Fibroblast of mammary gland (primary cell): ENCODE data around the gene TMEM214.

Experiments used
- DNase-seq: peaks from one replicate; pipeline ENCODE4 v3.0.0-alpha.2; 2010; ENCODE audit warnings: low read depth
- H3K4me3 ChIP-seq: 2 replicates; pipeline ENCODE4 v1.5.1; 2011; ENCODE audit warnings: low read depth, mild to moderate bottlenecking, low read length, moderate library complexity; ENCODE audit not compliant: control insufficient read depth
- TF ChIP-seq, protein P1 (sequence below): conservative IDR thresholded peaks from 2 replicates; pipeline ENCODE4 v1.5.1; 2011; ENCODE audit warnings: low read depth, low read length, inconsistent platforms; ENCODE audit not compliant: control insufficient read depth, insufficient read depth

Gene TMEM214

DNA sequence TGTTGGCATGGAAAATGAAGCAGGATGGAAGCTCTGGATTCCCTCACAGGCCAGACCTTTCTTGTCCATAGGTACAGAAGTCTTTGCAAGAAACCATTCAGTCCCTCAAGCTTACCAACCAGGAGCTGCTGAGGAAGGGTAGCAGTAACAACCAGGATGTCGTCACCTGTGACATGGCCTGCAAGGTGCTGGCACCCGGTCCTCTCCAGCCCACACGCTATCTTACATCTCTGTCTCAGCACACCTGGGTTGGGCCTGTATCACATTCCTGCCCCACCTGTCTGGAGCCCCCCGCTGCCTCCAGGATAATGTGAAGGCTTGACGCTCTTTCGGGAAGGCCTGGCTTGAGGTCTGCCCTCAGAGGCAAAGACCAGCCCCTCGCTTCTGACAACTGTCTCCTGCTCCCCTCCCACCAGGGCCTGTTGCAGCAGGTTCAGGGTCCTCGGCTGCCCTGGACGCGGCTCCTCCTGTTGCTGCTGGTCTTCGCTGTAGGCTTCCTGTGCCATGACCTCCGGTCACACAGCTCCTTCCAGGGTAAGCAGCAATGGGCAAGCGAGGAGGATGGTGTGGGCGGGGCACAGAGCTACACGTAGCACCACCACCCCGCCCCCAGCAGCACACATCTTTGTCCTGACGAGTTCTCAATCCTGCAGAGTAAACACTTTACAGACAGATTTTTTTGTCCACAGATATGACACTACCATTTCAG is 6.0 kb downstream of the TMEM214 start:
- H3K4me3 ChIP-seq = no peak overlapping the region
- TF ChIP-seq, protein P1, sequence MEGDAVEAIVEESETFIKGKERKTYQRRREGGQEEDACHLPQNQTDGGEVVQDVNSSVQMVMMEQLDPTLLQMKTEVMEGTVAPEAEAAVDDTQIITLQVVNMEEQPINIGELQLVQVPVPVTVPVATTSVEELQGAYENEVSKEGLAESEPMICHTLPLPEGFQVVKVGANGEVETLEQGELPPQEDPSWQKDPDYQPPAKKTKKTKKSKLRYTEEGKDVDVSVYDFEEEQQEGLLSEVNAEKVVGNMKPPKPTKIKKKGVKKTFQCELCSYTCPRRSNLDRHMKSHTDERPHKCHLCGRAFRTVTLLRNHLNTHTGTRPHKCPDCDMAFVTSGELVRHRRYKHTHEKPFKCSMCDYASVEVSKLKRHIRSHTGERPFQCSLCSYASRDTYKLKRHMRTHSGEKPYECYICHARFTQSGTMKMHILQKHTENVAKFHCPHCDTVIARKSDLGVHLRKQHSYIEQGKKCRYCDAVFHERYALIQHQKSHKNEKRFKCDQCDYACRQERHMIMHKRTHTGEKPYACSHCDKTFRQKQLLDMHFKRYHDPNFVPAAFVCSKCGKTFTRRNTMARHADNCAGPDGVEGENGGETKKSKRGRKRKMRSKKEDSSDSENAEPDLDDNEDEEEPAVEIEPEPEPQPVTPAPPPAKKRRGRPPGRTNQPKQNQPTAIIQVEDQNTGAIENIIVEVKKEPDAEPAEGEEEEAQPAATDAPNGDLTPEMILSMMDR = no peak
- DNase-seq = no peak

DNA sequence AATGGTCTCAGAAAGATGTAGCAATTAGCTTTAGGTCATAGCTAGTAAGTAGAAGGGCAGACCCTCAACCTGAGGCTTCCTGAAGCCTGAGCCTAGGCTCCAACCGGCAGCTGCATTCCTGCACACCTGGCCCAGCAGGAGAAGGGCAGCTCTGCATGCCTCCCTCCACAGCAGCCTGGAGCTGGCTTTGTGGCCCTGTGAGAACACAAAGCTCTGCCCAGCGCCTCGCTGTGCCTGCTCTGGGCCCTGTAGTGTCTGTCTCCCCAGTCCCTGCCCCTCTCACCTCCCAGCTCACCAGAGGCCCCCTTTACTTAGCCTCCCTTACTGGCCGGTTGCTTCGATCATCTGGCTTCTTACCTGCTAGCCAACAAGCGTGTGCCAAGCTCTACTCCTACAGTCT is 6.7 kb downstream of the TMEM214 start:
- no peak for DNase-seq
- TF ChIP-seq, protein P1 = no peak
- H3K4me3 ChIP-seq = no peak overlapping the region

DNA sequence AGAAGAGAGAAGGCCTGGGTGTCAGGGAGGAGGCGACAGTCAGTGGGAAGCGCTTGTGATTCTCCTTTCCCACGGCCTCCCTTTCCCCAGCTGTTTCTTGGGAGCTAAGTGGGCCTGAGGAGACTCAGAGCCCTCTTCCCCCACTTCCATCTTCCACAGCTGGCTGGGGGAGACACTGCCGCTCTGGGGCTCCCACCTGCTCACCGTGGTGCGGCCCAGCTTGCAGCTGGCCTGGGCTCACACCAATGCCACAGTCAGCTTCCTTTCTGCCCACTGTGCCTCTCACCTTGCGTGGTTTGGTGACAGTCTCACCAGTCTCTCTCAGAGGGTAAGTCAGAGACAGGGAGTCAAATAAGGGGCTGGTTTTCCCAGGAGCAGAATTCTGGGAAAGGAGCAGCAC is 7.1 kb downstream of the TMEM214 start:
- no peak for DNase-seq
- TF ChIP-seq, protein P1 = no peak
- H3K4me3 ChIP-seq = no peak overlapping the region

DNA sequence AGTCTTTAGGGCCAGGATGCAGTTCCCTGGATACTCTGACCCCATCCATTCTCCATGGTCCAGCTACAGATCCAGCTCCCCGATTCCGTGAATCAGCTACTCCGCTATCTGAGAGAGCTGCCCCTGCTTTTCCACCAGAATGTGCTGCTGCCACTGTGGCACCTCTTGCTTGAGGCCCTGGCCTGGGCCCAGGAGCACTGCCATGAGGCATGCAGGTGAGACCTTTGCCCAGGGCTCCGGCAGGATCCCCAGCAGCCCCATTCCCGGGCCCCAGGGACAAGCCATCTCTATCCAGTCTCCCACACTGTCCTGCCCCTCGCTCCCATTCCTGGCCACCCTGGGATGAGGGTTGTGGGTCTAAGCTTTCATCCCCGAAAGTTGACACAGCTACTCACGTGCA is 7.5 kb downstream of the TMEM214 start:
- no peak for DNase-seq
- TF ChIP-seq, protein P1 = no peak

DNA sequence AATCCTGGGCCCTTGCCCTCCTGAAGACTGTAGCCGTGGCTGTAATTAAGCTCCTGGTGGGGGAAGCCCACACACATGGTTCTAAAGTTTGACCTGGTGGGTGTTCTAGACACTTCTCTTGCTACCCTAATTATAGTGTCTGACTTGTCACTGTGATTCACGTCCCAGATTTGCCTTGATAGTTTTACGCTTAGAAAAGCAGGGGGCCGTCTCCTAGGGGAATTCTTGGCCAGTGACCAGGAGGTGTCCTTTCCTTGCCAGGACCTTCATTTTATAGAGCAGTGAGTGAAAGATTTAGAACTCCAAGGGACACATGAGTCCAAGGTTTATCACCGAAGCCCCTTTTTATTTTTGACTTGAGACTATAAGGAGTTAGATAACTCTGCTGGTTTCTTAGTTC is 9.0 kb downstream of the TMEM214 start:
- no peak overlapping the region for H3K4me3 ChIP-seq
- no peak for DNase-seq
- TF ChIP-seq, protein P1 = no peak

More for the DNA sequence above, 7.5 kb downstream of the TMEM214 start:
- H3K4me3 ChIP-seq = no peak overlapping the region

DNA sequence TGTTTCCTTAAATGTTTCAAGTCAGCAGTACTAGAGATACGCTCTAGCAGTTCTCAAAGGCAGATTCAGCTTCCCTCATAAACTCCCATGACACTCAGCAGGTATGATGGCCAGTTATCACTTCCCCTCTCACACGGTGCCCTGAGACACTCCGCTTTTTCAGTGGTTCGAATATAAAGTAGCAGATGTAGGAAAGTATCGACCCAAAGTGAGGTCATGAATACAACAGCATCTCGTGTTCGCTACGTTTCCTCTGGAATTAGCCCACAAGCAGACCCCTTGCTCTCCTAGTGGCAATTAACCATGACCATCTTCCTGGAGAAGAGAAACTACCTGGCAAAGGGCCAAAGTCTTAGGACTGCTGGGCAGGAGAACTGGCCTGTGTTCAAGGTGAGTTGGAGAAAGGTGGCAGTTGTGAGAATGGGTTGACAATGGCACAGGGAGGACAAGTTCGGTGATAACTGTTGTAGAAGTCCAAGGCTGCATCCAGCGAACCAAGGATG is 9.4 kb downstream of the TMEM214 start:
- TF ChIP-seq, protein P1 = no peak

More for the DNA sequence above, 9.4 kb downstream of the TMEM214 start:
- no peak for DNase-seq
- no peak overlapping the region for H3K4me3 ChIP-seq
